Neural progenitor cell (in vitro differentiated cells): ENCODE data around the gene SPDYE6.
"Not testable (repeated sequence)": the region's sequence is repeated elsewhere in the genome, so short reads cannot be mapped to it uniquely, and the experiment has no call there.

Source experiments
- CTCF ChIP-seq: fragments of 200-600 bp; sonication (generic); IDR thresholded peaks from 2 replicates; pipeline ENCODE4 v1.5.1; 2017; ENCODE audit warnings: antibody characterized with exemption, mild to moderate bottlenecking
- EZH2 ChIP-seq: fragments of 200-600 bp; sonication (generic); IDR thresholded peaks from 2 replicates; pipeline ENCODE4 v1.6.1; 2017; ENCODE audit warnings: antibody characterized with exemption, mild to moderate bottlenecking, moderate library complexity
- EZH2phosphoT487 ChIP-seq: fragments of 200-600 bp; sonication (generic); IDR thresholded peaks from 2 replicates; pipeline ENCODE4 v1.6.1; 2017; ENCODE audit warnings: antibody characterized with exemption

- not testable (repeated sequence) for TF ChIP-seq CTCF, EZH2, EZH2phosphoT487
Observed at GRCh38 chr7:102325106-102325505, 31.1 kb downstream of the SPDYE6 start.
